ENCODE data around the gene ARHGAP5.

Gene ARHGAP5

GRCh38 chr14:32077081-32078022, at the start of gene ARHGAP5:
Gene ARHGAP5 (plus strand): TSS chr14:32077304. CDS start chr14:32090670, 13,366 bp downstream.
- DNase-seq (ENCODE audit: low read depth): peak; percentile 43

GRCh38 chr14:32028599-32028998, 48.5 kb upstream of the ARHGAP5 start:
- DNase-seq (ENCODE audit: low read depth): no peak

- DNase-seq (ENCODE audit: low read depth): no peak
These were observed 43.6 kb upstream of the ARHGAP5 start for GRCh38 chr14:32033543-32033942.

GRCh38 chr14:32038876-32039275, 38.2 kb upstream of the ARHGAP5 start:
- DNase-seq (ENCODE audit: low read depth): peak; percentile 4

GRCh38 chr14:32039401-32040030, 37.6 kb upstream of the ARHGAP5 start:
- DNase-seq (ENCODE audit: low read depth): no peak

- DNase-seq (ENCODE audit: low read depth): no peak
These were observed 33.5 kb upstream of the ARHGAP5 start for GRCh38 chr14:32043624-32044023.

- no peak for DNase-seq (ENCODE audit: low read depth)
These were observed 32.6 kb upstream of the ARHGAP5 start for GRCh38 chr14:32044454-32044853.

- DNase-seq (ENCODE audit: low read depth): no peak
These were observed 29.3 kb upstream of the ARHGAP5 start for GRCh38 chr14:32047791-32048190.

GRCh38 chr14:32049361-32050088, 27.6 kb upstream of the ARHGAP5 start:
- no peak for DNase-seq (ENCODE audit: low read depth)

GRCh38 chr14:32050878-32051277, 26.2 kb upstream of the ARHGAP5 start:
- no peak for DNase-seq (ENCODE audit: low read depth)

GRCh38 chr14:32054536-32054935, 22.6 kb upstream of the ARHGAP5 start:
- DNase-seq (ENCODE audit: low read depth): no peak

- no peak for DNase-seq (ENCODE audit: low read depth)
These were observed 21.9 kb upstream of the ARHGAP5 start for GRCh38 chr14:32055175-32055574.

GRCh38 chr14:32059702-32060101, 17.4 kb upstream of the ARHGAP5 start:
- DNase-seq (ENCODE audit: low read depth): no peak

- DNase-seq (ENCODE audit: low read depth): peak; percentile 8
These were observed 12.2 kb upstream of the ARHGAP5 start for GRCh38 chr14:32064931-32065330.

GRCh38 chr14:32068708-32069107, 8.4 kb upstream of the ARHGAP5 start:
- DNase-seq (ENCODE audit: low read depth): no peak

- DNase-seq (ENCODE audit: low read depth): no peak
These were observed 6.8 kb upstream of the ARHGAP5 start for GRCh38 chr14:32070282-32070681.

- DNase-seq (ENCODE audit: low read depth): no peak
These were observed 4.4 kb upstream of the ARHGAP5 start for GRCh38 chr14:32072676-32073075.

GRCh38 chr14:32073537-32074189, 3.4 kb upstream of the ARHGAP5 start:
- DNase-seq (ENCODE audit: low read depth): peak; percentile 82

- DNase-seq (ENCODE audit: low read depth): peak; percentile 16
These were observed 2.1 kb upstream of the ARHGAP5 start for GRCh38 chr14:32074887-32075572.

- DNase-seq (ENCODE audit: low read depth): peak; percentile 20
These were observed 1.3 kb upstream of the ARHGAP5 start for GRCh38 chr14:32075672-32076277.

Data from EH (cell line).